ENCODE measurements around the gene SEPSECS. TPM values are rescaled to one million over a fixed set of nuclear protein-coding genes. Genes with fewer than 3 reads are reported as not detected.

The SEPSECS gene
- total and polyA plus RNA-seq, 2 donors (not counting 3 experiments of a cell fraction or from before 2014, with no cell fraction given): 2.8 to 8.3 TPM

GRCh38 chr4:25129917-25130316, 30.3 kb downstream of the SEPSECS start:
- intact Hi-C loops (cut with micrococcal nuclease) (no loop called here), dilution Hi-C loops (cut with MboI; ENCODE audit: extremely low pct_ligation_motif_present, low sequenced_read_pairs) (no loop called here)
- no peaks in the 10 kb centered on the region for H3K27me3 ChIP-seq (ENCODE audit: control insufficient read depth in 2 of 2, insufficient read depth in 2 of 2, low read length in 2 of 2)
- no peaks in the 10 kb centered on the region for H3K9me1 ChIP-seq (replicated peaks; ENCODE audit: control insufficient read depth, extremely low read depth, insufficient read depth, low read length)
- ChIA-PET POLR2A (no interaction called here), CTCF (interaction anchor here (2.6 kb wide), 1 partner anchor 237 kb away, joined by 7 read pairs; no protein-coding TSS in a partner anchor)
- no peaks in the 10 kb centered on the region for H4K20me1 ChIP-seq (replicated peaks; ENCODE audit: control insufficient read depth, extremely low read depth, insufficient read depth, low read length)
- no peaks in the 10 kb centered on the region for H3K4me1 ChIP-seq (ENCODE audit: control insufficient read depth, extremely low read depth, insufficient read depth, low read length)
- FAIRE-seq (no peak), DNase-seq (ENCODE audit: low read depth, low spot score) (no peak)
- H2AFZ ChIP-seq (ENCODE audit: low read depth, low read length): no peak overlapping the region
- no peak overlapping the region for H3K4me2 ChIP-seq (ENCODE audit: insufficient read depth, low read length)
- H3K79me2 ChIP-seq (ENCODE audit: control insufficient read depth, insufficient read depth, low read length): no peaks in the 10 kb centered on the region
- no peak overlapping the region for H3K27ac ChIP-seq (ENCODE audit: insufficient read depth, low read depth, low read length)
- no peaks in the 10 kb centered on the region for H3K36me3 ChIP-seq (ENCODE audit: control insufficient read depth in 2 of 2, extremely low read depth in 1 of 2, insufficient read depth in 2 of 2, low read length in 2 of 2)
- no peak overlapping the region for H3K4me3 ChIP-seq (replicated peaks in 1 of 3; ENCODE audit: insufficient read depth in 1 of 3, low read depth in 1 of 3, low read length in 3 of 3)
- H3K9me3 ChIP-seq (replicated peaks; ENCODE audit: control insufficient read depth, insufficient read depth, low read length): no peaks in the 10 kb centered on the region
- no TSS peak for BruUV-seq (replicated peaks)
- no peak overlapping the region for H3K9ac ChIP-seq (replicated peaks; ENCODE audit: extremely low read depth, insufficient read depth, low read length)
- TF ChIP-seq EZH2 (IDR thresholded peaks at IDR 0.05; ENCODE audit: borderline replicate concordance, low read depth, low read length, severe bottlenecking): no peak
- TF ChIP-seq JUN (IDR thresholded peaks at IDR 0.05; ENCODE audit: borderline replicate concordance, insufficient read depth, insufficient read length, low read depth): no peak
- no peak for TF ChIP-seq GATA2 (IDR thresholded peaks at IDR 0.05; ENCODE audit: insufficient read depth, insufficient read length, low read depth, low read length)

GRCh38 chr4:25128671-25129070, 31.6 kb downstream of the SEPSECS start:
- FAIRE-seq: no peak

More at GRCh38 chr4:25128671-25129070, 31.6 kb downstream of the SEPSECS start:
- H3K9ac ChIP-seq (replicated peaks; ENCODE audit: extremely low read depth, insufficient read depth, low read length): no peak overlapping the region
- POLR2A ChIA-PET: no interaction called here
- dilution Hi-C loops (cut with MboI; ENCODE audit: extremely low pct_ligation_motif_present, low sequenced_read_pairs) (no loop called here), intact Hi-C loops (cut with micrococcal nuclease) (no loop called here)
- no peak for DNase-seq (ENCODE audit: low read depth, low spot score)
- BruUV-seq (replicated peaks): no TSS peak
- CTCF ChIA-PET: no interaction called here
- H2AFZ ChIP-seq (ENCODE audit: low read depth, low read length): no peak overlapping the region
- H3K4me1 ChIP-seq (ENCODE audit: control insufficient read depth, extremely low read depth, insufficient read depth, low read length): no peaks in the 10 kb centered on the region
- no peak overlapping the region for H3K4me3 ChIP-seq (replicated peaks in 1 of 3; ENCODE audit: insufficient read depth in 1 of 3, low read depth in 1 of 3, low read length in 3 of 3)
- no peaks in the 10 kb centered on the region for H3K36me3 ChIP-seq (ENCODE audit: control insufficient read depth in 2 of 2, extremely low read depth in 1 of 2, insufficient read depth in 2 of 2, low read length in 2 of 2)
- no peaks in the 10 kb centered on the region for H3K27me3 ChIP-seq (ENCODE audit: control insufficient read depth in 2 of 2, insufficient read depth in 2 of 2, low read length in 2 of 2)
- H3K4me2 ChIP-seq (ENCODE audit: insufficient read depth, low read length): no peak overlapping the region
- no peak overlapping the region for H3K27ac ChIP-seq (ENCODE audit: insufficient read depth, low read depth, low read length)
- H3K79me2 ChIP-seq (ENCODE audit: control insufficient read depth, insufficient read depth, low read length): no peaks in the 10 kb centered on the region
- no peaks in the 10 kb centered on the region for H3K9me1 ChIP-seq (replicated peaks; ENCODE audit: control insufficient read depth, extremely low read depth, insufficient read depth, low read length)
- TF ChIP-seq POLR2AphosphoS5 (IDR thresholded peaks at IDR 0.05; ENCODE audit: insufficient read depth, low read depth, low read length) (no peak), MAX (IDR thresholded peaks at IDR 0.05; ENCODE audit: insufficient read depth, insufficient read length) (no peak), JUN (IDR thresholded peaks at IDR 0.05; ENCODE audit: borderline replicate concordance, insufficient read depth, insufficient read length, low read depth) (no peak), CTCF (IDR thresholded peaks at IDR 0.05; ENCODE audit: extremely low read depth in 1 of 2, insufficient read depth in 1 of 2, low read depth in 1 of 2, low read length in 2 of 2) (no peak), FOS (IDR thresholded peaks at IDR 0.05; ENCODE audit: borderline replicate concordance, insufficient read depth, low read length) (no peak), MYC (IDR thresholded peaks at IDR 0.05; ENCODE audit: low read depth, low read length) (no peak)
- H4K20me1 ChIP-seq (replicated peaks; ENCODE audit: control insufficient read depth, extremely low read depth, insufficient read depth, low read length): no peaks in the 10 kb centered on the region
- no peaks in the 10 kb centered on the region for H3K9me3 ChIP-seq (replicated peaks; ENCODE audit: control insufficient read depth, insufficient read depth, low read length)
